Fibroblast of mammary gland (primary cell): ENCODE data around the gene AVEN.

ENCODE experiments used
- DNase-seq: peaks from one replicate; pipeline ENCODE4 v3.0.0-alpha.2; 2010; ENCODE audit warnings: low read depth
- H3K4me3 ChIP-seq: 2 replicates; pipeline ENCODE4 v1.5.1; 2011; ENCODE audit warnings: low read depth, mild to moderate bottlenecking, low read length, moderate library complexity; ENCODE audit not compliant: control insufficient read depth
- CTCF ChIP-seq: conservative IDR thresholded peaks from 2 replicates; pipeline ENCODE4 v1.5.1; 2011; ENCODE audit warnings: low read depth, low read length, inconsistent platforms; ENCODE audit not compliant: control insufficient read depth, insufficient read depth

AVEN gene

GRCh38 chr15:33852094-33852493 is 186.9 kb downstream of the AVEN start:
- no peak for DNase-seq
- H3K4me3 ChIP-seq, result no peak overlapping the region
- TF ChIP-seq CTCF, result no peak

GRCh38 chr15:33851079-33851478 is 187.9 kb downstream of the AVEN start:
- DNase-seq, result no peak
- no peak overlapping the region for H3K4me3 ChIP-seq
- no peak for TF ChIP-seq CTCF

GRCh38 chr15:33848011-33848410 is 191.0 kb downstream of the AVEN start:
- H3K4me3 ChIP-seq, result no peak overlapping the region
- no peak for DNase-seq
- TF ChIP-seq CTCF, result no peak

- no peak overlapping the region for H3K4me3 ChIP-seq
- DNase-seq, result no peak
- TF ChIP-seq CTCF, result no peak
Observed at GRCh38 chr15:33846862-33847261, 192.1 kb downstream of the AVEN start.

- H3K4me3 ChIP-seq, result no peak overlapping the region
- DNase-seq, result no peak
- TF ChIP-seq CTCF, result no peak
Observed at GRCh38 chr15:33846142-33846541, 192.9 kb downstream of the AVEN start.

- no peak for TF ChIP-seq CTCF
- no peak overlapping the region for H3K4me3 ChIP-seq
- DNase-seq, result no peak
Observed at GRCh38 chr15:33844597-33844996, 194.4 kb downstream of the AVEN start.

- DNase-seq, result no peak
- no peak overlapping the region for H3K4me3 ChIP-seq
- TF ChIP-seq CTCF, result no peak
Observed at GRCh38 chr15:33844186-33844585, 194.8 kb downstream of the AVEN start.
